GM21360 (cell line): ENCODE results near the gene SEC61G.

Source experiments
- ATAC-seq: cut with Tn5 transposase; IDR thresholded peaks from one replicate; pipeline ENCODE4 v1.9.1; 2021; ENCODE audit warnings: mild to moderate bottlenecking, moderate library complexity; ENCODE audit not compliant: unreplicated experiment

SEC61G gene

GRCh38 chr7:54769203-54769602 is 10.2 kb upstream of the SEC61G start:
- ATAC-seq = no peak

GRCh38 chr7:54764861-54765260 is 5.8 kb upstream of the SEC61G start:
- ATAC-seq = no peak

DNA sequence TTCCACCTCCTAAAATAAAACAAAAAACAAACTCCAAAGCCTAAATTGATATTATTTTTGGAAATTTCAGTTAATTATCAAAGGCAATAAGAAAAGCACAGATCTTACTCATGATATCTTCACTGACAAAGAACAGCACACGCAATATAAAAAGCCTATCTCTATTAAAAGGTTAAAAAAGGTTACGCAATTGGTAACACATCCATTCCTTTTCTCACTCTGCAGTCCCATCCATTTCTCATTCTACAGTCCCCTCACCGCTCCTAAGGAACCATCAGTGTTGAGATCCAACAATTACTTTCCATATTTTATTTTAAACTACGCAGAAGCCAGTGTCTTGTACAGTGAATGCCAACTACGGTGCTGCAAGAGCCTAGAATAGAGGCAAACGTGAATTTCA is 1.3 kb downstream of the SEC61G start:
- ATAC-seq = no peak

DNA sequence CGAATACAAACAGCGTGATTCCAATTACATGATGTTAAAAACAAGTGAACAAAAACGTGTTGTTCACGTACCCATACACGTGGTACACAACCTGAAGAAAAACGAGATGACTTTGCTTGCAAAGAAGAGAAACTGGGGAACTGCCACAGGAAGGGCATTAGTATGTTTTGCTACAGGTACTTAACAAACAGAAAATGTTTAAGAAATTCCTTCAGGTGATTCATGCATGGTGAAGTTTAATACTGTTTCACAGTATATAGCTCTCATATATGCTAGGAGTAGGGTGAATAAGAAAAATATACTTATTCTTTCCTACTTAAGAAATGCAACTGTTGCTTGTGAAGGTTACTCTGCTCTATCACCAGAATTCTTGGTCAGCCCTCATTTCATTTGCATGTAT is 9.8 kb downstream of the SEC61G start:
- no peak for ATAC-seq

DNA sequence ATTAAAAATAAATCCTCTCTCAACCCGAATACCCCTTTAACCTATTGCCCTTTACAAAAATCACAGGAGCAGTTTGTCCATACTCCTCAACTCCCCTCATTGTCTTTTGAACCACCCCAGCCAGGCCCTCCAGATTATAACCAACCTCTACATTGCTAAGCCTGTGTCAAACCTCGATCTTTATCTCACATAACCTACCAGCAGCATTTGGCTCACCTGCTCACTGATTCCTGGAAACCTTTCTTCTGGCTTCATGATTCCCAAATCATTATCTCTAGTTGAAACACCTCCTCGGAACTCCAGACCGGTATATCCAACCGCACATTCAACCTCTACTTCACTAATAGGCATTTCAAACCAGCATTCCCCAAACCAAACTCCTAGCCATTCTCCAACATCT is 11.8 kb downstream of the SEC61G start:
- no peak for ATAC-seq

DNA sequence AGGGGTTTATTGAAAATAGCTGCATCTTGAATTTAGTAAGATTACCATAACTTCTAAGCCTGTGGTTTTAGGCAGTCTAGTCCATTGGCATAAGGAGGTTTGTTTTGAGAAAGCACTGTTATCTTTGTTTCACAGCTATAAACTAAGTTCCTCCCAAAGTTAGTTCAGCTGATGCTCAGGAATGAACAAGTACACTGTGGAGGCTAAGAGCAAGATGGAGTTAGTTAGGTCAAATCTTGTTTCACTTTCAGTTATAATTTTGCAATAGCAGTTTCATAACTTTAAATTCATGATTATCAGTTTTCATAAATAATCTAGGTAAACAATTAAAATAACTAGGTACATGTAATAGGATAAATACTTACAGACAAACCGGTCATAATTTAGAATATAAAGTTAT is 15.4 kb downstream of the SEC61G start:
- ATAC-seq = no peak

DNA sequence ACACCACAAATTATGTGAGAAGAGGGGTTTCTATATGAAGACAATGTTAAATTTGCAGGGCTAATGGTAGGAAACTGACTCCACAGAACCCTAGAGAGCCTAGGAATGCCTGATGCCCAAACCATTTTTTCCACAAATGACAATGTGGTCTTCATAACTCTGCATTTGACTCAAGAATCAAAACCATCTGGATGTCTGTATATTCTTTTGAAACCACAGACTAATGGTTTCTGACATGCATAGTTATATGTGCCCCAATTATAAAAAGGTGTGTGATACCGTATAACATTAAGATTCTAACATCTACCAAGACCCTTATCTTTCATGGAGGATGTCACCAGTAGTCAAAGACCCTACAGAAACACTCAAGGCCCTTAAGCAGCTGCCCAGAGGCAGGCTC is 20.3 kb downstream of the SEC61G start:
- no peak for ATAC-seq

DNA sequence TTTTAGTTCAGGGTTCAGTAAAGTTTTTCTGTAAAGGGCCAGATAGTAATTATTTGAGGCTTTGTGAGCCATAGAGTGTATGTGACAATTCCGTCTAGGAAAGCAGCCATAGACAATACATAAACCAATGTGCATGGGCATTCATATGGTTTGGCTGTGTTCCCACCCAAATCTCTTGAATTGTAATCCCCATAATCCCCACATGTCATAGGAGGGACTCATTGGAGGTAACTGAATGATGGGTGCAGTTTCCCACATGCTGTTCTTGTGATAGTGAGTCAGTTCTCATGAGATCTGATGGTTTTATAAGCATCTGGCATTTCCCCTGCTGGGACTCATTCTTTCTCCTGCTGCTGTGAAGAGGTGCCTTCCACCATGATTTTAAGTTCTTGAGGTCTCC is 29.9 kb downstream of the SEC61G start:
- ATAC-seq = no peak

DNA sequence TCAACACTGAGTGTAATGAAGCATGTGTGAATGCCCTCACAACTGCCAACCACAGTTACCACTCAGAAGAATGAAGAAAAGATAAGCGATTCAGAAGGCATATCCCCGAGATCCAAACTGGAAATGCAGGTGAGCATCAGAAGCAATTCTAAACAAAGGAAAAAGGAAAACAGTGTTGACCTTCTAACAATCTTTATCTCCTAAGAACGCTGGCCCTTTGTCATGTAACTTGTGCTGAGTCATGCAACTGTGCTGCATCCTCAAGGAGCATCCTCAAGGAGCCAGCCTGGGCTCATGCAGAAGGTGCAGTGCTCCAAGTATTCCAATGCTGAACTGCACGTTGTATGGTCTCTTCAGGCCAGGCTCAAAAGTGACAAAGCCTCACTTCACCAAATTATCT is 30.6 kb downstream of the SEC61G start:
- no peak for ATAC-seq

DNA sequence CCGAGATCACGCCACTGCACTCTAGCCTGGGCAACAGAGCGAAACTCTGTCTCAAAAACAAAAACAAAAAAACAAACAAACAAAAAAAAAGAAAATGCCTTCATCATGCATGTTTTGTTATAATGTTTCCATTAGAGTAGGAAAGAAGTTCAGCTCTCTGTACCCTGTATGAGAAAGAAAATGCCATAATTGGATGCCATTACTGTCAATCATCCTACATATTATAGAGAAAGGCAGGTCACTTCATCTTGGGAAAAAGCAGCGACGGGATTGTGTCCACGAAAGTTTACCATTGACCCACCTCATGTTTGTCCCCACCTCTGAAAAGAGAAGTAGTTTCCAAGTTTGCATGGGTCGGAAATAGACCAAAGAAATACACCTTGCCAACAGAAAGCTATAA is 33.8 kb downstream of the SEC61G start:
- no peak for ATAC-seq

DNA sequence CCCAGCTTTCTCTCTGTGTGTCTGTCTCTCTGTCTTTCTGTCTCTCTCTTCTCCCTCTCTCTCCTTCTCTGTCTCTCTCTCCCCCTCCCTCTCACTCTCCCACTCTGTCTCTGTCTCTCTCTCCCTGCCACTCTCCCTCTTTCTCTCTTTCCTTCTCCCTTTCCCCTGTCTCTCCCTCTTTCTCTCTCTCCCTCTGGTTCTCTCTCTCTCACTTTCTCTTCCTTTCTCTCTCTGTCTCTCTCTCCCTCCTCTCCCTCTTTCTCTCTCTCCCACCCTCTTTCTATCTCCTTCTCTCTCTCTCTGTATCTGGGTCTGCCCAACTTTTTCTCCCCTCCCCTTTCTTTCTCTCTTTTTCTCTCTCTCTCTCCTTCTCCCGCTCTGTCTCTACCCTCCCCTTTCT is 36.5 kb downstream of the SEC61G start:
- no peak for ATAC-seq

- no peak for ATAC-seq
Observed at GRCh38 chr7:54722026-54722425, 37.0 kb downstream of the SEC61G start.

DNA sequence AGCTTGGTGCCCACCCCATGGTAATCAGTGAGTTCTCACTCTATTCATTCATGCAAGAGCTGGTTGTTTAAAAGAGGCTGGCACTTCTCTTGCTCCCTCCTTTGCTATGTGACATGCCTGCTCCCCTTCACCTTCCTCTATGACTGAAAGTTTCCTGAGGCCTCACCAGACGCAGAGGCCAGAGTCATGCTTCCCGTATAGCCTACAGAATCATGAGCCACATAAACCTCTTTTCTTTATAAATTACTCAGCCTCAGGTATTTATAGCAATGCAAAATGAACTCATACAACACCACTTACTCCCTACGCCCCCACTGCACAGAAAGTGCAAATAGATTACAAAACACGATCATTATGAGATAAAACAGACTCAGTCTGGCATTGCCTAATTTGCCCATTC is 39.0 kb downstream of the SEC61G start:
- ATAC-seq = no peak

GRCh38 chr7:54719425-54719824 is 39.6 kb downstream of the SEC61G start:
- no peak for ATAC-seq

GRCh38 chr7:54712820-54713219 is 46.2 kb downstream of the SEC61G start:
- no peak for ATAC-seq

- no peak for ATAC-seq
Observed at GRCh38 chr7:54711900-54712595, 47.0 kb downstream of the SEC61G start.

- no peak for ATAC-seq
Observed at GRCh38 chr7:54709283-54709682, 49.7 kb downstream of the SEC61G start.

- ATAC-seq = no peak
Observed at GRCh38 chr7:54705436-54705835, 53.6 kb downstream of the SEC61G start.

- ATAC-seq = no peak
Observed at GRCh38 chr7:54704851-54705250, 54.2 kb downstream of the SEC61G start.
